ENCODE results near the gene PNMA1. TPM values are rescaled to one million over a fixed set of nuclear protein-coding genes. Genes with fewer than 3 reads are reported as not detected.

Gene PNMA1
- total and polyA plus RNA-seq, 9 of the 15 experiments (the other 6 are each of a cell fraction or from before 2014, with no cell fraction given): 1.7 to 26.4 (median 8.7) TPM

DNA sequence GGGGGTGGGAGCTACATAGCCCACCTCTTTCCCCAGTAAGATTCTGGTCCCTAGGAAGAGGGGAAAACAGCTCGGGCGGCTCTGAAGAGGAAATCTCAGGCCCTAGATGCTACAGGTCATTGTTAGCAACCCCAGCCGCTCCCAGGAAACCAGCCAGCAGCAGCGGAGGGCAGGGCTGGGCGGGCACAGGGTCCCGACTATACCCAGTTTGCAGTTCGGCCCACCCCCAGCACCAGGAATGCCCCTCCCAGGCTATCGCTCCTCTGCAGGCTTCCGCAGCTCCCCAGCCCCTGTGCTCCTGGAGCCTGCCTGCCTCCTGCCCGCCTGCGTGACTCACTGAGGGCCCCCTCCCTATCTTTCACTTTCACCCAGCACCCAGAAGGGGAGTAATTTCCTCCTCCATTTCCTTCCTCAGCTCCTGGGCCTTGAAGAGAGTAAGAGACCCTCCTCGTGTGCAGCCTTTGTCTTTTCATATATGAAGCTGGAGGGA is 27.2 kb upstream of the PNMA1 start:
- peaks cover 53% of the 10 kb centered on the region; the same call in 2 of the 3 replicates for H3K36me3 ChIP-seq (ENCODE audit: control insufficient read depth, insufficient read depth, low read length)
- POLR2A ChIA-PET: interaction anchor here (0.6 to 6.8 kb wide), 11 partner anchors 9 to 111 kb away, joined by 3 to 80 read pairs (median 4); a partner anchor contains a TSS
- peak overlapping the region; percentile 66 for H3K4me2 ChIP-seq (ENCODE audit: insufficient read depth, low read length)
- H3K27me3 ChIP-seq (ENCODE audit: control insufficient read depth in 2 of 2, insufficient read depth in 2 of 2, low read length in 2 of 2): no peaks in the 10 kb centered on the region
- H3K27ac ChIP-seq (ENCODE audit: extremely low read depth, low read depth, low read length): peak overlapping the region; percentile 86
- CTCF ChIA-PET (ENCODE audit: low intra/inter-chr PET ratio): no interaction called here
- H3K9me1 ChIP-seq (ENCODE audit: control insufficient read depth, insufficient read depth, low read length): no peaks in the 10 kb centered on the region
- 0% methylated on average over 9 of the region's 12 CpGs for WGBS (ENCODE audit: insufficient coverage, low coverage, missing lambda C conversion rate)
- peaks cover 56 to 78% of the 10 kb centered on the region in 2 experiments for H3K4me1 ChIP-seq (replicated peaks in 1 of 2; ENCODE audit: control insufficient read depth in 2 of 2, insufficient read depth in 2 of 2, low read length in 2 of 2)
- peak overlapping the region; percentile 17; the same call in 1 of the 2 replicates for H3K4me3 ChIP-seq
- intact Hi-C loops (cut with micrococcal nuclease): loop anchor here (2.0 to 5.0 kb wide), 3 partner anchors 13 to 146 kb away; partner anchors contain the start of gene ZNF410
- H2AFZ ChIP-seq (ENCODE audit: low read depth, low read length): peak overlapping the region; percentile 54
- H3K9ac ChIP-seq (ENCODE audit: insufficient read depth in 1 of 2, low read depth in 2 of 2, low read length in 2 of 2): peak overlapping the region; percentile 60 to 86
- no peaks in the 10 kb centered on the region for H3K9me3 ChIP-seq (replicated peaks; ENCODE audit: control insufficient read depth, insufficient read depth, low read depth, low read length)
- BruUV-seq (replicated peaks): no TSS peak
- in situ Hi-C loops (cut with MboI): no loop called here
- H4K20me1 ChIP-seq (replicated peaks; ENCODE audit: control insufficient read depth, insufficient read depth, low read length): no peaks in the 10 kb centered on the region; the same call in 1 of the 2 replicates
- ATAC-seq (peak; percentile 82), DNase-seq (ENCODE audit: extremely low read depth in 1 of 4, low spot score in 3 of 4) (peak; percentile 90 to 93 (median 92)), FAIRE-seq (peak; percentile 98)
- peaks cover 90% of the 10 kb centered on the region for H3K79me2 ChIP-seq (ENCODE audit: control insufficient read depth, insufficient read depth, low read length)
- no peak for TF ChIP-seq STAG1 (CRISPR knock-in tag; IDR thresholded peaks at IDR 0.05; ENCODE audit: borderline replicate concordance)
- peak; percentile 57 for TF ChIP-seq POLR2AphosphoS5 (IDR thresholded peaks at IDR 0.05; ENCODE audit: control insufficient read depth, insufficient read depth, low read depth, low read length)
- peak; percentile 91 for TF ChIP-seq CCNT2 (IDR thresholded peaks at IDR 0.05; ENCODE audit: borderline replicate concordance, extremely low read depth, insufficient read length, low read depth, low read length)
- no peak for TF ChIP-seq POLR2H (tag; IDR thresholded peaks at IDR 0.05; ENCODE audit: low read depth)
- TF ChIP-seq ZNF57 (CRISPR knock-in tag; IDR thresholded peaks at IDR 0.05): no peak
- TF ChIP-seq ZNF384 (IDR thresholded peaks at IDR 0.05; ENCODE audit: low read depth, low read length): no peak
- peak; percentile 63 for TF ChIP-seq NFIC (IDR thresholded peaks at IDR 0.05)
- TF ChIP-seq GABPB1 (CRISPR knock-in tag; IDR thresholded peaks at IDR 0.05): no peak
- no peak for TF ChIP-seq ZBTB1 (CRISPR knock-in tag; IDR thresholded peaks at IDR 0.05; ENCODE audit: borderline replicate concordance, low read depth)
- TF ChIP-seq RB1 (IDR thresholded peaks at IDR 0.05; ENCODE audit: low read depth): no peak
- TF ChIP-seq, protein P1, sequence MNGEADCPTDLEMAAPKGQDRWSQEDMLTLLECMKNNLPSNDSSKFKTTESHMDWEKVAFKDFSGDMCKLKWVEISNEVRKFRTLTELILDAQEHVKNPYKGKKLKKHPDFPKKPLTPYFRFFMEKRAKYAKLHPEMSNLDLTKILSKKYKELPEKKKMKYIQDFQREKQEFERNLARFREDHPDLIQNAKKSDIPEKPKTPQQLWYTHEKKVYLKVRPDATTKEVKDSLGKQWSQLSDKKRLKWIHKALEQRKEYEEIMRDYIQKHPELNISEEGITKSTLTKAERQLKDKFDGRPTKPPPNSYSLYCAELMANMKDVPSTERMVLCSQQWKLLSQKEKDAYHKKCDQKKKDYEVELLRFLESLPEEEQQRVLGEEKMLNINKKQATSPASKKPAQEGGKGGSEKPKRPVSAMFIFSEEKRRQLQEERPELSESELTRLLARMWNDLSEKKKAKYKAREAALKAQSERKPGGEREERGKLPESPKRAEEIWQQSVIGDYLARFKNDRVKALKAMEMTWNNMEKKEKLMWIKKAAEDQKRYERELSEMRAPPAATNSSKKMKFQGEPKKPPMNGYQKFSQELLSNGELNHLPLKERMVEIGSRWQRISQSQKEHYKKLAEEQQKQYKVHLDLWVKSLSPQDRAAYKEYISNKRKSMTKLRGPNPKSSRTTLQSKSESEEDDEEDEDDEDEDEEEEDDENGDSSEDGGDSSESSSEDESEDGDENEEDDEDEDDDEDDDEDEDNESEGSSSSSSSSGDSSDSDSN (IDR thresholded peaks at IDR 0.05; ENCODE audit: borderline replicate concordance in 1 of 2, low read depth in 2 of 2, low read length in 2 of 2): 0 out of 4 replicates have a peak, but pooled peaks of 1 of the 2 experiments have one; percentile 42
- TF ChIP-seq, protein P2, sequence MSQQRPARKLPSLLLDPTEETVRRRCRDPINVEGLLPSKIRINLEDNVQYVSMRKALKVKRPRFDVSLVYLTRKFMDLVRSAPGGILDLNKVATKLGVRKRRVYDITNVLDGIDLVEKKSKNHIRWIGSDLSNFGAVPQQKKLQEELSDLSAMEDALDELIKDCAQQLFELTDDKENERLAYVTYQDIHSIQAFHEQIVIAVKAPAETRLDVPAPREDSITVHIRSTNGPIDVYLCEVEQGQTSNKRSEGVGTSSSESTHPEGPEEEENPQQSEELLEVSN (IDR thresholded peaks at IDR 0.05; ENCODE audit: borderline replicate concordance in 1 of 2, extremely low read depth in 1 of 2, insufficient read depth in 1 of 2, insufficient read length in 1 of 2, low read depth in 1 of 2, low read length in 1 of 2, poor library complexity in 1 of 2, severe bottlenecking in 1 of 2): peak in 1 of 2 experiments; percentile 18
- no peak for TF ChIP-seq CHCHD3 (CRISPR knock-in tag; IDR thresholded peaks at IDR 0.05)
- TF ChIP-seq SMARCA4 (IDR thresholded peaks at IDR 0.05): peak; percentile 90
- TF ChIP-seq, protein P3, sequence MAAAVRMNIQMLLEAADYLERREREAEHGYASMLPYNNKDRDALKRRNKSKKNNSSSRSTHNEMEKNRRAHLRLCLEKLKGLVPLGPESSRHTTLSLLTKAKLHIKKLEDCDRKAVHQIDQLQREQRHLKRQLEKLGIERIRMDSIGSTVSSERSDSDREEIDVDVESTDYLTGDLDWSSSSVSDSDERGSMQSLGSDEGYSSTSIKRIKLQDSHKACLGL (CRISPR knock-in tag; IDR thresholded peaks at IDR 0.05; ENCODE audit: borderline replicate concordance, poor library complexity, severe bottlenecking): no peak
- TF ChIP-seq BRF1 (IDR thresholded peaks at IDR 0.05; ENCODE audit: borderline replicate concordance, extremely low read depth, insufficient read length): no peak
- no peak for TF ChIP-seq RBM15 (IDR thresholded peaks at IDR 0.05; ENCODE audit: insufficient read depth, low read length)
- TF ChIP-seq EP300 (IDR thresholded peaks at IDR 0.05; ENCODE audit: low read length): peak; percentile 85
